ENCODE measurements around the gene ST8SIA6. TPM values are rescaled to one million over a fixed set of nuclear protein-coding genes. Genes with fewer than 3 reads are reported as not detected.

Gene ST8SIA6
- total and polyA plus RNA-seq, 2 experiments from 2014 or later: 0.79 TPM; not detected in 1

GRCh38 chr10:17357781-17358180 lies 96.6 kb downstream of the ST8SIA6 start:
- TF ChIP-seq, protein P1, sequence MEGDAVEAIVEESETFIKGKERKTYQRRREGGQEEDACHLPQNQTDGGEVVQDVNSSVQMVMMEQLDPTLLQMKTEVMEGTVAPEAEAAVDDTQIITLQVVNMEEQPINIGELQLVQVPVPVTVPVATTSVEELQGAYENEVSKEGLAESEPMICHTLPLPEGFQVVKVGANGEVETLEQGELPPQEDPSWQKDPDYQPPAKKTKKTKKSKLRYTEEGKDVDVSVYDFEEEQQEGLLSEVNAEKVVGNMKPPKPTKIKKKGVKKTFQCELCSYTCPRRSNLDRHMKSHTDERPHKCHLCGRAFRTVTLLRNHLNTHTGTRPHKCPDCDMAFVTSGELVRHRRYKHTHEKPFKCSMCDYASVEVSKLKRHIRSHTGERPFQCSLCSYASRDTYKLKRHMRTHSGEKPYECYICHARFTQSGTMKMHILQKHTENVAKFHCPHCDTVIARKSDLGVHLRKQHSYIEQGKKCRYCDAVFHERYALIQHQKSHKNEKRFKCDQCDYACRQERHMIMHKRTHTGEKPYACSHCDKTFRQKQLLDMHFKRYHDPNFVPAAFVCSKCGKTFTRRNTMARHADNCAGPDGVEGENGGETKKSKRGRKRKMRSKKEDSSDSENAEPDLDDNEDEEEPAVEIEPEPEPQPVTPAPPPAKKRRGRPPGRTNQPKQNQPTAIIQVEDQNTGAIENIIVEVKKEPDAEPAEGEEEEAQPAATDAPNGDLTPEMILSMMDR (IDR thresholded peaks at IDR 0.05; ENCODE audit: low read depth, low read length): no peak
- H3K9me3 ChIP-seq (ENCODE audit: low read depth): no peaks in the 10 kb centered on the region
- no peak for DNase-seq (ENCODE audit: low read depth in 1 of 2, low spot score in 1 of 2)
- no peaks in the 10 kb centered on the region for H3K36me3 ChIP-seq
- no peak overlapping the region for H3K4me3 ChIP-seq
- H3K27ac ChIP-seq: no peak overlapping the region
- no peaks in the 10 kb centered on the region for H3K27me3 ChIP-seq
- H3K4me1 ChIP-seq (ENCODE audit: low read depth): no peaks in the 10 kb centered on the region

DNA sequence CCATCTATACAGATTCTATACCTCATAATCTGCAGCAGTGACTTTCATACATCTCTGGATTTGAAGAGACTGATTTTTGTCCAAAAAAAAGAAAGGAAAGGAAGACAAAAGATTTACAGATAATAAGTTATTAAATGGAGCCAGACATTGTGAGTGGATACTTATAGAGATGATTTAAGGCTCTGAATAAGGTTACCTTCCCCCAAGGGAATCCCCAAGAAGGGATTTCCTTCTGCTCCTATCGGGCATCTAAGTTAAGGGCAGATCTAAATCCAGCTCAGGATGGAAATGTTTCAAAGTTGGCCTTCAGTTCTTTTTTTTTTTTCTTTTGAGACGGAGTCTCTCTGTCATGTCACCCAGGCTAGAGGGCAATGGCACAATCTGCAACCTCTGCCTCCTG lies 97.6 kb downstream of the ST8SIA6 start:
- TF ChIP-seq, protein P1 (IDR thresholded peaks at IDR 0.05; ENCODE audit: low read depth, low read length): no peak
- Histone ChIP-seq H3K9me3 (ENCODE audit: low read depth) (no peaks in the 10 kb centered on the region), H3K36me3 (no peaks in the 10 kb centered on the region), H3K27ac (no peak overlapping the region), H3K27me3 (no peaks in the 10 kb centered on the region), H3K4me1 (ENCODE audit: low read depth) (no peaks in the 10 kb centered on the region), H3K4me3 (no peak overlapping the region)
- no peak for DNase-seq (ENCODE audit: low read depth in 1 of 2, low spot score in 1 of 2)

- DNase-seq (ENCODE audit: low read depth in 1 of 2, low spot score in 1 of 2): peak in 1 of 2 donors; percentile 49
Observed at GRCh38 chr10:17354781-17355180, 99.6 kb downstream of the ST8SIA6 start.

DNA sequence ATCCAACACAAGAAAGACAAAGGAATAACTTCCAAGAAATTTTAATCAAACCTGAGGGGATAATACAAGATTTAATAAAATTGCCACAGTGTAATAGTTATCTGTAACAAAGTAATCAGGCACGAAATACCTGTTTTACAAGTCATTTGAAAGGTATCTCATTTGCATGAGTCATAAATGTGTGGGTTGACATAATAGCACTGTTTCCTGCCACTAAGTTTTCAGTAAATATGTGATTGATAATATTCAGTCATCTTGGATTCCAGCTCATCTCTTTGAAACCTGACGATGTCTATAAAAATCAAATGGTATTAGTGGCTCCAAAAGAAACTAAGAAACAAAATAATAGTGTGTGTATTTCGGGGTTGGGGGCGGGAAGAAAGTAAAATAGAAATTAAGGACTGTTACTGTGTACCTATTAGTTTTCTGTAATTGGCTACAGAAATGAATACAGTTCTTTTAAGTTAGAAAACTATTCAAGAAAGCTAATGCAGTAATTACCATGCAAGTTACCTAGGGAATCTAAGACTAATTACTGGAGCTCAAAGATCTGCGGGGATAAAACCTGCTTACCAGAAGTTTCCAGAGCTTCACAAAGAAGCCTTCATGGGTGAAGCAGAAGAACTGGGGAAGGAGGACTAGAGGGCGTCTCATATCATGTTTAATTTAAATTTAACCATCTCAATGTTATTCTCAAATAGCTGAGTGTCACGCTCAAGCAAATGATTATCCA lies 100.7 kb downstream of the ST8SIA6 start:
- Histone ChIP-seq H3K27me3 (no peaks in the 10 kb centered on the region), H3K9me3 (ENCODE audit: low read depth) (no peaks in the 10 kb centered on the region), H3K4me3 (no peak overlapping the region), H3K4me1 (ENCODE audit: low read depth) (no peaks in the 10 kb centered on the region), H3K27ac (no peak overlapping the region), H3K36me3 (no peaks in the 10 kb centered on the region)
- DNase-seq (ENCODE audit: low read depth in 1 of 2, low spot score in 1 of 2): no peak
- TF ChIP-seq, protein P1 (IDR thresholded peaks at IDR 0.05; ENCODE audit: low read depth, low read length): no peak

More at GRCh38 chr10:17354781-17355180, 99.6 kb downstream of the ST8SIA6 start:
- H3K27ac ChIP-seq: no peak overlapping the region
- H3K4me1 ChIP-seq (ENCODE audit: low read depth): no peaks in the 10 kb centered on the region
- H3K9me3 ChIP-seq (ENCODE audit: low read depth): no peaks in the 10 kb centered on the region
- no peak overlapping the region for H3K4me3 ChIP-seq
- TF ChIP-seq, protein P1 (IDR thresholded peaks at IDR 0.05; ENCODE audit: low read depth, low read length): no peak
- H3K27me3 ChIP-seq: no peaks in the 10 kb centered on the region
- H3K36me3 ChIP-seq: no peaks in the 10 kb centered on the region

DNA sequence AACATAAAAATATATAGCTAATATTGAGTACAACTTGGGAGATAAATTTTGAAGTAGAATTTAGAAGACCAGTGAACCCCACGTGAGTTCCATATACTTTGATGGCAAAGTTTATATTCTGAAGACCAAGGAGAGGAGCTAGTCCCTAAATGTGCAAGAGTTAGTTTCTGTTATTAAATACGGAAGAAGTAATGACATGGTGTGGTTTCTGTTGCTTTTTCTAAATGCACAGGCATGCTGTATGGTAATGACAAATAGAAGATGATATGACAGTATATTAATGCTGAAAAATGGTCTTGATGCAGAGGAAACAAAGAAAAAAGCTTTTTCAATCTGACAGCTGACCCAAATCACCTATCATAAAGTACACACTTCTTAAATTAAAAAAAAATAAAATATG lies 101.8 kb downstream of the ST8SIA6 start:
- Histone ChIP-seq H3K4me1 (ENCODE audit: low read depth) (no peaks in the 10 kb centered on the region), H3K36me3 (no peaks in the 10 kb centered on the region), H3K4me3 (no peak overlapping the region), H3K9me3 (ENCODE audit: low read depth) (no peaks in the 10 kb centered on the region), H3K27me3 (no peaks in the 10 kb centered on the region), H3K27ac (no peak overlapping the region)
- TF ChIP-seq, protein P1 (IDR thresholded peaks at IDR 0.05; ENCODE audit: low read depth, low read length): no peak
- no peak for DNase-seq (ENCODE audit: low read depth in 1 of 2, low spot score in 1 of 2)
